SK-N-SH treated with all-trans-retinoic acid at 6 μM for 48 hours (cell line): ENCODE data around the gene PTPRF.

ENCODE experiments used
- ARNTL ChIP-seq: fragments of 450-650 bp; formaldehyde crosslinking; IDR thresholded peaks from 2 replicates; pipeline ENCODE4 v1.5.0; 2020; ENCODE audit warnings: low read depth, mild to moderate bottlenecking, moderate library complexity, borderline replicate concordance
- ISL1 ChIP-seq: fragments of 250-450 bp; sonication (Bioruptor Pico); IDR thresholded peaks from 2 replicates; pipeline ENCODE4 v2.1.2; 2022; ENCODE audit warnings: mild to moderate bottlenecking, moderate library complexity
- PPARA ChIP-seq: fragments of 250-450 bp; sonication (Bioruptor Pico); IDR thresholded peaks from 2 replicates; pipeline ENCODE4 v1.5.0; 2020; ENCODE audit warnings: mild to moderate bottlenecking, borderline replicate concordance
- RARB ChIP-seq: fragments of 250-450 bp; sonication (Bioruptor Pico); IDR thresholded peaks from 2 replicates; pipeline ENCODE4 v1.8.0; 2021; ENCODE audit warnings: mild to moderate bottlenecking, moderate library complexity
- SNAI2 ChIP-seq: fragments of 250-450 bp; sonication (Bioruptor Pico); IDR thresholded peaks from 2 replicates; pipeline ENCODE4 v1.5.0; 2020; ENCODE audit warnings: mild to moderate bottlenecking, moderate library complexity
- ZFP30 ChIP-seq: fragments of 450-650 bp; formaldehyde crosslinking; IDR thresholded peaks from 2 replicates; pipeline ENCODE4 v1.5.0; 2022; ENCODE audit warnings: mild to moderate bottlenecking, moderate library complexity
- ZNF8 ChIP-seq: fragments of 450-650 bp; formaldehyde crosslinking; IDR thresholded peaks from 2 replicates; pipeline ENCODE4 v1.5.0; 2020; ENCODE audit warnings: mild to moderate bottlenecking, moderate library complexity
- TF ChIP-seq, protein P1 (sequence below): fragments of 250-450 bp; sonication (Bioruptor Pico); IDR thresholded peaks from 2 replicates; pipeline ENCODE4 v1.8.0; 2021; ENCODE audit warnings: low read depth, mild to moderate bottlenecking, moderate library complexity, borderline replicate concordance
- TF ChIP-seq, protein P2 (sequence below): fragments of 250-450 bp; sonication (Bioruptor Pico); IDR thresholded peaks from 2 replicates; pipeline ENCODE4 v1.8.0; 2020; ENCODE audit warnings: mild to moderate bottlenecking, moderate library complexity, borderline replicate concordance

DNA sequence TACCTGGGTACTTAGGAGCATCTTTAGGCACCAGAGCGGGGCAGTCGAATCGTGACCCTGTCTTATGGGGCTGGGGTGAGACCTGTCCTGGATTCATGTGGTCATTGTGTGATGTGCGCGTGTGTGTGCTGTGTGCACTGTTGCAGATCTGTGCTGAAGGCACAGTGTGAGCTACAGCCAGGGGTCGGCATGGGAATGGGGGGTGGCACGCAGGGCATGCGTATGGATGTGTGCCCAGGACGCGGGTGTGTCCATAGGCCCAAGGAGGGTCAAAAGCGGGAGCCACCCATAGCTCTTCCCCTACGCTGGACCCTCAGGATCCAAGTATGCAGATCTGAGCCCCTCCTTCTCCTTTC lies 14.6 kb downstream of the PTPRF start:
- TF ChIP-seq ARNTL (CRISPR knock-in tag) (no peak), SNAI2 (CRISPR knock-in tag) (no peak), ISL1 (CRISPR knock-in tag) (no peak), RARB (no peak), PPARA (CRISPR knock-in tag) (no peak), ZFP30 (CRISPR knock-in tag) (no peak), ZNF8 (CRISPR knock-in tag) (no peak)
- TF ChIP-seq, protein P1, sequence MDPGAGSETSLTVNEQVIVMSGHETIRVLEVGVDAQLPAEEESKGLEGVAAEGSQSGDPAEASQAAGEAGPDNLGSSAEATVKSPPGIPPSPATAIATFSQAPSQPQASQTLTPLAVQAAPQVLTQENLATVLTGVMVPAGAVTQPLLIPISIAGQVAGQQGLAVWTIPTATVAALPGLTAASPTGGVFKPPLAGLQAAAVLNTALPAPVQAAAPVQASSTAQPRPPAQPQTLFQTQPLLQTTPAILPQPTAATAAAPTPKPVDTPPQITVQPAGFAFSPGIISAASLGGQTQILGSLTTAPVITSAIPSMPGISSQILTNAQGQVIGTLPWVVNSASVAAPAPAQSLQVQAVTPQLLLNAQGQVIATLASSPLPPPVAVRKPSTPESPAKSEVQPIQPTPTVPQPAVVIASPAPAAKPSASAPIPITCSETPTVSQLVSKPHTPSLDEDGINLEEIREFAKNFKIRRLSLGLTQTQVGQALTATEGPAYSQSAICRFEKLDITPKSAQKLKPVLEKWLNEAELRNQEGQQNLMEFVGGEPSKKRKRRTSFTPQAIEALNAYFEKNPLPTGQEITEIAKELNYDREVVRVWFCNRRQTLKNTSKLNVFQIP (CRISPR knock-in tag): no peak
- TF ChIP-seq, protein P2, sequence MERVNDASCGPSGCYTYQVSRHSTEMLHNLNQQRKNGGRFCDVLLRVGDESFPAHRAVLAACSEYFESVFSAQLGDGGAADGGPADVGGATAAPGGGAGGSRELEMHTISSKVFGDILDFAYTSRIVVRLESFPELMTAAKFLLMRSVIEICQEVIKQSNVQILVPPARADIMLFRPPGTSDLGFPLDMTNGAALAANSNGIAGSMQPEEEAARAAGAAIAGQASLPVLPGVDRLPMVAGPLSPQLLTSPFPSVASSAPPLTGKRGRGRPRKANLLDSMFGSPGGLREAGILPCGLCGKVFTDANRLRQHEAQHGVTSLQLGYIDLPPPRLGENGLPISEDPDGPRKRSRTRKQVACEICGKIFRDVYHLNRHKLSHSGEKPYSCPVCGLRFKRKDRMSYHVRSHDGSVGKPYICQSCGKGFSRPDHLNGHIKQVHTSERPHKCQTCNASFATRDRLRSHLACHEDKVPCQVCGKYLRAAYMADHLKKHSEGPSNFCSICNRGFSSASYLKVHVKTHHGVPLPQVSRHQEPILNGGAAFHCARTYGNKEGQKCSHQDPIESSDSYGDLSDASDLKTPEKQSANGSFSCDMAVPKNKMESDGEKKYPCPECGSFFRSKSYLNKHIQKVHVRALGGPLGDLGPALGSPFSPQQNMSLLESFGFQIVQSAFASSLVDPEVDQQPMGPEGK (CRISPR knock-in tag): no peak
